Body of pancreas (tissue), 4 donors: ENCODE measurements around the gene RAB11FIP4.
A peak's percentile ranks its signal among the peaks of the same experiment; 100 is the strongest.

Source experiments
- CTCF ChIP-seq, 7 experiments: fragments of 450-650 bp in 4 of 7; fragments of 200-600 bp in 3 of 7; sonication (generic) in 3 of 7; IDR thresholded peaks; one replicate each; pipeline ENCODE4 v1.5.1; 2016 to 2019; ENCODE audit warnings: antibody characterized with exemption in 7 of 7
- POLR2A ChIP-seq, 3 donors: fragments of 450-650 bp; IDR thresholded peaks; one replicate each; pipeline ENCODE4 v1.6.1; 2016; ENCODE audit warnings: antibody characterized with exemption in 3 of 3, mild to moderate bottlenecking in 2 of 3

- no peak for TF ChIP-seq CTCF (IDR thresholded peaks at IDR 0.05)
- peak in 1 of 3 donors; percentile 34 for TF ChIP-seq POLR2A (IDR thresholded peaks at IDR 0.05)
Measured at GRCh38 chr17:31582151-31582907, 190.9 kb downstream of the RAB11FIP4 start.
